CD4-positive, alpha-beta T cell (primary cell): ENCODE data around the gene ERC2. TPM values are rescaled to one million over a fixed set of nuclear protein-coding genes. Genes with fewer than 3 reads are reported as not detected.

ENCODE experiments used
- ATAC-seq: fragments of 200-7000 bp; cut with Tn5 transposase; one replicate; pipeline ENCODE4 v1.10.0; 2022; ENCODE audit warnings: mild to moderate bottlenecking; ENCODE audit not compliant: poor library complexity
- CTCF ChIA-PET: fragments of 350-600 bp; sonication (Branson Sonifier 250); formaldehyde crosslinking; loops from one replicate; lab custom pipeline; 2021; ENCODE audit warnings: antibody characterized with exemption, inconsistent platforms; lab: Charles Lee
- POLR2A ChIA-PET: fragments of 350-600 bp; sonication (Branson Sonifier 250); formaldehyde crosslinking; loops from one replicate; lab custom pipeline; 2021; ENCODE audit warnings: antibody characterized with exemption, inconsistent platforms; lab: Charles Lee
- DNase-seq, 14 experiments: peaks; one replicate each; pipeline ENCODE4 v3.0.0-alpha.2; 2013 to 2020; ENCODE audit warnings: mixed read lengths in 2 of 14
- H3K27ac ChIP-seq, 2 donors: one replicate each; pipeline versions ENCODE4 v1.5.1 to v1.7.0; 2013; ENCODE audit warnings: low read length in 2 of 2, low read depth in 1 of 2, mild to moderate bottlenecking in 1 of 2
- H3K27me3 ChIP-seq, 2 experiments: 1 replicate in 1 of 2; 2 replicates in 1 of 2; pipeline versions ENCODE4 v1.6.1 to v1.7.0; 2013; ENCODE audit warnings: low read length in 2 of 2, control low read depth in 1 of 2, mild to moderate bottlenecking in 1 of 2, moderate library complexity in 1 of 2; ENCODE audit not compliant: insufficient read depth in 2 of 2, control insufficient read depth in 1 of 2
- H3K36me3 ChIP-seq: one replicate; pipeline ENCODE4 v1.6.1; 2013; ENCODE audit warnings: low read length, control low read depth; ENCODE audit not compliant: insufficient read depth
- H3K4me1 ChIP-seq: one replicate; pipeline ENCODE4 v1.6.1; 2013; ENCODE audit warnings: low read length, control low read depth; ENCODE audit not compliant: insufficient read depth
- H3K4me3 ChIP-seq: one replicate; pipeline ENCODE4 v1.5.1; 2013; ENCODE audit warnings: mild to moderate bottlenecking, low read length, moderate library complexity
- H3K9me3 ChIP-seq, 2 experiments: 1 replicate in 1 of 2; 2 replicates in 1 of 2; pipeline versions ENCODE4 v1.6.1 to v1.7.0; 2013; ENCODE audit warnings: low read length in 2 of 2, mild to moderate bottlenecking in 2 of 2, control low read depth in 1 of 2, moderate library complexity in 1 of 2; ENCODE audit not compliant: control insufficient read depth in 1 of 2, insufficient read depth in 1 of 2
- H3K27ac Mint-ChIP-seq: one replicate; pipeline ENCODE4 v1.8.0; 2020; ENCODE audit warnings: mixed read lengths
- H3K27me3 Mint-ChIP-seq: one replicate; pipeline ENCODE4 v1.8.0; 2021; ENCODE audit warnings: mixed read lengths
- H3K36me3 Mint-ChIP-seq: one replicate; pipeline ENCODE4 v1.8.0; 2021; ENCODE audit warnings: low read depth, mixed read lengths
- H3K4me1 Mint-ChIP-seq: one replicate; pipeline ENCODE4 v1.8.0; 2021; ENCODE audit warnings: low read depth, mixed read lengths
- H3K4me3 Mint-ChIP-seq: one replicate; pipeline ENCODE4 v1.8.0; 2020; ENCODE audit warnings: mild to moderate bottlenecking, mixed read lengths
- H3K9me3 Mint-ChIP-seq: one replicate; pipeline ENCODE4 v1.8.0; 2020; ENCODE audit warnings: mixed read lengths
- CTCF ChIP-seq: fragments of 200-600 bp; IDR thresholded peaks from one replicate; pipeline ENCODE4 v1.8.0; 2022; ENCODE audit warnings: antibody characterized with exemption, mild to moderate bottlenecking
- intact Hi-C, 2 experiments: fragments of 100-400 bp; cut with DNase I in 1 of 2; cut with micrococcal nuclease in 1 of 2; formaldehyde crosslinking; loops; one replicate each; pipeline versions ENCODE4 v1.15.1 to v1.9.0; 2023 to 2025; cut with DNase I, micrococcal nuclease
- total RNA-seq, 174 experiments: library from RNA in 2 of 174; stranded (reverse) in 2 of 174; gene quantifications; one replicate each; pipeline ENCODE4 v1.2.3 and lab custom pipeline; 2021 to 2026

Gene ERC2
- total RNA-seq, 2 experiments from 2014 or later: not detected

- no peaks in the 10 kb centered on the region for H3K4me1 ChIP-seq
- DNase-seq: no peak
- no peaks in the 10 kb centered on the region for H3K36me3 Mint-ChIP-seq
- H3K27me3 Mint-ChIP-seq: peaks cover 64% of the 10 kb centered on the region
- no peak overlapping the region for H3K27ac ChIP-seq
- no peak for TF ChIP-seq CTCF
- ATAC-seq: no peak
- CTCF ChIA-PET: no interaction called here
- no peak overlapping the region for H3K4me3 ChIP-seq
- no peaks in the 10 kb centered on the region for H3K9me3 ChIP-seq
- no peak overlapping the region for H3K27ac Mint-ChIP-seq
- no peak overlapping the region for H3K4me3 Mint-ChIP-seq
- no peaks in the 10 kb centered on the region for H3K4me1 Mint-ChIP-seq
- intact Hi-C loops: no loop called here
- peaks cover 2 to 9% of the 10 kb centered on the region in 2 experiments for H3K27me3 ChIP-seq
- H3K9me3 Mint-ChIP-seq: no peaks in the 10 kb centered on the region
- POLR2A ChIA-PET: no interaction called here
- H3K36me3 ChIP-seq: no peaks in the 10 kb centered on the region
Measured at GRCh38 chr3:56459104-56459496, 9.2 kb downstream of the ERC2 start.

- Histone ChIP-seq H3K4me3 (no peak overlapping the region), H3K27ac (no peak overlapping the region), H3K36me3 (no peaks in the 10 kb centered on the region), H3K4me1 (no peaks in the 10 kb centered on the region), H3K9me3 (no peaks in the 10 kb centered on the region), H3K27me3 (peaks cover 2 to 10% of the 10 kb centered on the region in 2 experiments)
- H3K9me3 Mint-ChIP-seq: no peaks in the 10 kb centered on the region
- ChIA-PET POLR2A (no interaction called here), CTCF (no interaction called here)
- peaks cover 62% of the 10 kb centered on the region for H3K27me3 Mint-ChIP-seq
- H3K27ac Mint-ChIP-seq: no peak overlapping the region
- ATAC-seq (no peak), DNase-seq (no peak)
- H3K36me3 Mint-ChIP-seq: no peaks in the 10 kb centered on the region
- no peak overlapping the region for H3K4me3 Mint-ChIP-seq
- no peak for TF ChIP-seq CTCF
- H3K4me1 Mint-ChIP-seq: no peaks in the 10 kb centered on the region
- intact Hi-C loops: no loop called here
Measured at GRCh38 chr3:56458496-56459103, 9.7 kb downstream of the ERC2 start.

- ATAC-seq: no peak
- H3K27me3 Mint-ChIP-seq: peaks cover 58% of the 10 kb centered on the region
Measured at GRCh38 chr3:56456117-56456516, 12.2 kb downstream of the ERC2 start.

More at GRCh38 chr3:56456117-56456516, 12.2 kb downstream of the ERC2 start:
- no peaks in the 10 kb centered on the region for H3K4me1 Mint-ChIP-seq
- no peaks in the 10 kb centered on the region for H3K9me3 ChIP-seq
- H3K27ac Mint-ChIP-seq: no peak overlapping the region
- H3K4me3 Mint-ChIP-seq: no peak overlapping the region
- H3K9me3 Mint-ChIP-seq: no peaks in the 10 kb centered on the region
- intact Hi-C loops: no loop called here
- ChIA-PET CTCF (no interaction called here), POLR2A (no interaction called here)
- no peaks in the 10 kb centered on the region for H3K36me3 Mint-ChIP-seq
- peaks cover 0 to 11% of the 10 kb centered on the region in 2 experiments for H3K27me3 ChIP-seq
- H3K4me1 ChIP-seq: no peaks in the 10 kb centered on the region
- H3K4me3 ChIP-seq: no peak overlapping the region
- no peak for DNase-seq
- no peaks in the 10 kb centered on the region for H3K36me3 ChIP-seq
- no peak overlapping the region for H3K27ac ChIP-seq
- no peak for TF ChIP-seq CTCF
